ENCODE data around the gene TUBB4B. TPM values are rescaled to one million over a fixed set of nuclear protein-coding genes. Genes with fewer than 3 reads are reported as not detected.

TUBB4B gene
- total RNA-seq, 3 donors from 2014 or later (not counting 1 experiment from before 2014, with no cell fraction given): 84.4 to 121 (median 93.9) TPM

- Mint-ChIP-seq H3K27ac (no peak overlapping the region), H3K9me3 (no peaks in the 10 kb centered on the region), H3K36me3 (no peaks in the 10 kb centered on the region), H3K27me3 (ENCODE audit: low read depth in 2 of 2) (no peaks in the 10 kb centered on the region), H3K4me3 (no peak overlapping the region), H3K4me1 (peaks cover 0 to 21% of the 10 kb centered on the region in 2 donors)
- H3K4me3 ChIP-seq (ENCODE audit: low read length): no peak overlapping the region
- TF ChIP-seq CTCF (IDR thresholded peaks at IDR 0.05): no peak
- peaks cover 13% of the 10 kb centered on the region for H3K36me3 ChIP-seq (ENCODE audit: control insufficient read depth, insufficient read depth, low read length)
- 93% methylated on average over 10 of the region's 10 CpGs for WGBS (ENCODE audit: insufficient coverage)
- peaks cover 18% of the 10 kb centered on the region for H3K4me1 ChIP-seq (ENCODE audit: control insufficient read depth, insufficient read depth, low read length)
- no peak for ATAC-seq
- no peak overlapping the region for H3K27ac ChIP-seq (ENCODE audit: low read length)
- DNase-seq: no peak
- no peaks in the 10 kb centered on the region for H3K9me3 ChIP-seq (ENCODE audit: control insufficient read depth, insufficient read depth, low read length)
- H3K27me3 ChIP-seq (ENCODE audit: control insufficient read depth, insufficient read depth, low read length): no peaks in the 10 kb centered on the region
- intact Hi-C loops (cut with micrococcal nuclease): no loop called here
Observed at GRCh38 chr9:137194909-137195308, 46.2 kb upstream of the TUBB4B start.

- TF ChIP-seq CTCF (IDR thresholded peaks at IDR 0.05): no peak
- Histone ChIP-seq H3K4me3 (ENCODE audit: low read length) (no peak overlapping the region), H3K9me3 (ENCODE audit: control insufficient read depth, insufficient read depth, low read length) (no peaks in the 10 kb centered on the region), H3K36me3 (ENCODE audit: control insufficient read depth, insufficient read depth, low read length) (peaks cover 6% of the 10 kb centered on the region), H3K4me1 (ENCODE audit: control insufficient read depth, insufficient read depth, low read length) (peaks cover 14% of the 10 kb centered on the region), H3K27me3 (ENCODE audit: control insufficient read depth, insufficient read depth, low read length) (no peaks in the 10 kb centered on the region), H3K27ac (ENCODE audit: low read length) (no peak overlapping the region)
- WGBS (ENCODE audit: insufficient coverage): 96% methylated on average over 21 of the region's 21 CpGs
- no peak overlapping the region for H3K4me3 Mint-ChIP-seq
- H3K36me3 Mint-ChIP-seq: no peaks in the 10 kb centered on the region
- peaks cover 0 to 19% of the 10 kb centered on the region in 2 donors for H3K4me1 Mint-ChIP-seq
- H3K27me3 Mint-ChIP-seq (ENCODE audit: low read depth in 2 of 2): no peaks in the 10 kb centered on the region
- DNase-seq (no peak), ATAC-seq (no peak)
- intact Hi-C loops (cut with micrococcal nuclease): no loop called here
- H3K27ac Mint-ChIP-seq: no peak overlapping the region
- no peaks in the 10 kb centered on the region for H3K9me3 Mint-ChIP-seq
Observed at GRCh38 chr9:137195525-137196220, 45.4 kb upstream of the TUBB4B start.

- no peak overlapping the region for H3K27ac Mint-ChIP-seq
- no peak for DNase-seq
- H3K9me3 Mint-ChIP-seq: no peaks in the 10 kb centered on the region
- H3K4me3 Mint-ChIP-seq: peak overlapping the region; percentile 25
- no peak for TF ChIP-seq CTCF (IDR thresholded peaks at IDR 0.05)
- no peaks in the 10 kb centered on the region for H3K36me3 Mint-ChIP-seq
- Histone ChIP-seq H3K4me3 (ENCODE audit: low read length) (no peak overlapping the region), H3K27ac (ENCODE audit: low read length) (no peak overlapping the region), H3K4me1 (ENCODE audit: control insufficient read depth, insufficient read depth, low read length) (peaks cover 23% of the 10 kb centered on the region), H3K9me3 (ENCODE audit: control insufficient read depth, insufficient read depth, low read length) (no peaks in the 10 kb centered on the region), H3K27me3 (ENCODE audit: control insufficient read depth, insufficient read depth, low read length) (no peaks in the 10 kb centered on the region), H3K36me3 (ENCODE audit: control insufficient read depth, insufficient read depth, low read length) (no peaks in the 10 kb centered on the region)
- no peaks in the 10 kb centered on the region for H3K27me3 Mint-ChIP-seq (ENCODE audit: low read depth in 2 of 2)
- ATAC-seq: no peak
- peaks cover 5 to 23% of the 10 kb centered on the region in 2 donors for H3K4me1 Mint-ChIP-seq
- intact Hi-C loops (cut with micrococcal nuclease): no loop called here
- WGBS (ENCODE audit: insufficient coverage): 96% methylated on average over 19 of the region's 19 CpGs
Observed at GRCh38 chr9:137198051-137198901, 42.8 kb upstream of the TUBB4B start.

Measured in natural killer cell (primary cell).